Stimulated activated naive CD8-positive, alpha-beta T cell treated with anti-CD3 and anti-CD28 coated beads, Interleukin-15, Interleukin-2, amounts not matched to agents 100 U/mL and 50 U/mL, for 24 hours (primary cell): ENCODE measurements around the gene BCAP31.
A peak's percentile ranks its signal among the peaks of the same experiment; 100 is the strongest.
"Not testable (repeated sequence)": the region's sequence is repeated elsewhere in the genome, so short reads cannot be mapped to it uniquely, and the experiment has no call there.

Experiments used
- ATAC-seq: fragments of 150-1000 bp; cut with Tn5 transposase; one replicate; pipeline ENCODE4 v1.10.0; 2021
- DNase-seq: peaks from one replicate; pipeline ENCODE4 v3.0.0; 2021

Gene BCAP31

DNA sequence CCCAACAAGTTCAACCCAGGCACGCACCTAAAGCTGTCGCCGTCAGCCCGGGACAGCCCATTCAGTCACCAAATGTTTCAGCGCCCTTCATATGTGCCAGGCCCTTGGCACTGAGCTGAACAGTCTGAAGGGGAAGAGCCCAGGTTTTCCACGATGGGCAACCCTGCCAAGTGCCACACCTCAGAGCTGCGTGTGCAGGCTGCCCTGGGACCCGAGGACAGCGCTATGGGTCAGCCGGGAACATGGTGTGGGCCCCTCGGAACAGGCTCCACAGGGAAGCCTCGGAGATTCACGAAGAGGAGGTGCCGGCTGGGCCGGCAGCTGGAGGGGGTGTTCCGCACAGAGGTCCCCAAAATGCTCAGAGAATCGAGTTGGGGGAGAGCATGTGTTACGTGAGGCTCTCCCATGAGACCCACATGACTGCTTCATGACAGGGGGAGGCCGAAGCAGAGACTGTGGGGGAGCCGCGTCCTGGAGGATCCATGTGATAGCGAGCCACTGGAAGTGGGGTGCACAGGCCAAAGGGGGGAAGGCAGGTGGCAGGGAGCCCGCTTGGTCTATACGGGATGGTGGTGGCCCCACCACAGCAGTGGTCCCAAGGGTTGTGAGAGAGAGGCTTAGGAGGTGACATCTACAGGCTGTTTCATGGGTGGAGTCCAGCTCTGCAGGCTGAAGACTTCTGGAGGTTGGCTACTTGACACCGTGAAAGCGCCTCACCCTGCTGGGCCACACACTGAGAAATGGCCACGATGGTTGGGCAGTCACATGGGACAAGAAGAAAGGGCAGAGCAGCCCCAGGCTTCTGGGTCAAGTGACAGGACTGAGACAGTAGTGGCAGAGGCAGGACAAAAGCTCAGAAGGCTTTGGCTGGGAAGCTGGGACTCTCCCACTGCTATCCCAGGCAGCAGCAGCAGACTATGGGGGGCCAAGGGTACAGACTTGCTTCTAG lies 14.2 kb downstream of the BCAP31 start:
- ATAC-seq = no peak

GRCh38 chrX:153708415-153708814 lies 15.8 kb downstream of the BCAP31 start:
- ATAC-seq (peak; percentile 74), DNase-seq (peak; percentile 38)

More for the DNA sequence above, 14.2 kb downstream of the BCAP31 start:
- no peak for DNase-seq

DNA sequence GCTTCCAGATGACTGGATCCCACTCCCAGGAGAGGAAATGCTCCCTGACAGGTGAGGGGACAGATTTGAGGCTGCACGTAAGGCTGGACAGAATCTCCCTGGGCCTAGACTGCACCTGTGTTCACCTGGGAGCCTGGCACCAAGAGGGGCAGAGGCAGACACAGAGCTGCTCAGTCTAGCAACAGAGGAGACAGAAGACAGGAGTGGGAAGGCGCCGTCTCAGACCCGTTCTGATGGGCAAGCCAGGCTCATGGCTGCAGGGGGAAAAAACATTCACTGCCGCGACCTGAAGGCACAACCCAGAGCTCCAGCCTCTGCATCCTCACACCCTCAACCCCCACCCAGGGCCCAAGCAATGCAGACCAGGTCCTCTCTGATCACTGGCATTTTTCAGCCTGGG lies 16.8 kb downstream of the BCAP31 start:
- DNase-seq = no peak
- ATAC-seq = no peak

DNA sequence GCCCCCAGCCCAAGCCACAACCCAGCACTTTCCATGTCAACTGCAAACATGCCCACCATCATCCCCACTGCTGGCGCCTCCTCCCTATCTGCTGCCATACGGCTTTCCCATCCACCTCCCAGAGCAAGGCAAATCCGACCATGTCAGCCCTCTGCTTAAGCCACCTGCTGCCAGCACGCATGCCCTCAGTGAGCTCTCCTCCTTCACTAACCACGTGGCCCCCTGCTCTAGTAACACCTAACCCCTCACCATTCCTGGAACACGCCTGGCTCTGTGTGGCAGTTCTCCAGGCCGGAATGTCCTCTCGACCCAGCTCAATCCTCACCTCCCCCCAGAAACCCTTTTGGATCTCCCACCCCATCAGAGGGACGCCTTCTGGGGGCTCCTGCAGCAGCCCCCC lies 17.4 kb downstream of the BCAP31 start:
- ATAC-seq (no peak), DNase-seq (no peak)

GRCh38 chrX:153705403-153706060 lies 18.7 kb downstream of the BCAP31 start:
- not testable (repeated sequence) for ATAC-seq, DNase-seq

GRCh38 chrX:153704631-153705402 lies 19.4 kb downstream of the BCAP31 start:
- not testable (repeated sequence) for DNase-seq, ATAC-seq

DNA sequence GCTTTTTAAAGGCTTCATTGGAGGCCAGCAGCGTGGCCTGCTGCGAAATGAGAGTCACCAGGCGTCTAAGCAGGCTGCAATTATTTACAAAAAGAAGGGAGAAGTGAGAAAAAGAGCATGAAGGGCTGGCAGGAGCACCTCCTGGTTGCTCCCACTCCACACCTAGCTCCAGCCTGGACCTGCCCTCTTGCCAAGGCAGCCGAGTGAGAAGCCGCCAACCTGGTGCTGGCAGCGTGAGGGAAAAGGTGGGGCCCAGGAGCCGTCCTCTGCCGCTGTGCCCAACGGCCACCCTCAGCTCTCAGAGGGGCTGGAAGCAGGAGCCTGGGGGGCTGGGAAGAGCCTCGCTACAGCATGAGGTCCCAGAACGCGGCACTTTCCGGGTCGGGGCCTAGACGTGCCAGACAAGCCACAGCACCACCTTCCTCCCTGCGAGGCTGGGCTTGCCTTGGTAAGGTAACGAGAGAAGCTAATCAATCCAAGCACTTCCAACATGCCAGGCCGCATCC lies 20.1 kb downstream of the BCAP31 start:
- ATAC-seq (no peak), DNase-seq (no peak)

DNA sequence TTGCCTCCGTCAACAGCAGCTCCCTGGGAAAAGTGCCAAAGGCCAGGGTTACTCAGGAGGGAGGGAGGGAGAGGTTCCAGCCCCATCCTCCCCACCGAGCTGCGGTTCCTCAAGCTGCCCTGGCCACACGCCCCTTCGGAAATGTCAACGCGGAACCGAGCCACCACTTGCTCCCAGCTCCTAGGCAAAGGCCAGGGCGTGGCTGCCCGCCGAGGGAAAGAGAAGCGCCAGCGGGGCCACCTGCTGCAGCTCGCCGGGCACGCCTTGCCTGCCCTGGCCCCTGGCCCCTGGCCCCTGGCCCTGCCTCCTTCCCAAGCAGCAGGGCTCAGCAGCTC lies 21.2 kb downstream of the BCAP31 start:
- no peak for ATAC-seq
- no peak for DNase-seq

- DNase-seq = no peak
- no peak for ATAC-seq
These were observed 21.7 kb downstream of the BCAP31 start for GRCh38 chrX:153702336-153703035.

GRCh38 chrX:153701706-153702105 lies 22.5 kb downstream of the BCAP31 start:
- ATAC-seq = no peak

GRCh38 chrX:153700967-153701366 lies 23.2 kb downstream of the BCAP31 start:
- ATAC-seq = no peak
- DNase-seq = no peak

More at GRCh38 chrX:153701706-153702105, 22.5 kb downstream of the BCAP31 start:
- no peak for DNase-seq

DNA sequence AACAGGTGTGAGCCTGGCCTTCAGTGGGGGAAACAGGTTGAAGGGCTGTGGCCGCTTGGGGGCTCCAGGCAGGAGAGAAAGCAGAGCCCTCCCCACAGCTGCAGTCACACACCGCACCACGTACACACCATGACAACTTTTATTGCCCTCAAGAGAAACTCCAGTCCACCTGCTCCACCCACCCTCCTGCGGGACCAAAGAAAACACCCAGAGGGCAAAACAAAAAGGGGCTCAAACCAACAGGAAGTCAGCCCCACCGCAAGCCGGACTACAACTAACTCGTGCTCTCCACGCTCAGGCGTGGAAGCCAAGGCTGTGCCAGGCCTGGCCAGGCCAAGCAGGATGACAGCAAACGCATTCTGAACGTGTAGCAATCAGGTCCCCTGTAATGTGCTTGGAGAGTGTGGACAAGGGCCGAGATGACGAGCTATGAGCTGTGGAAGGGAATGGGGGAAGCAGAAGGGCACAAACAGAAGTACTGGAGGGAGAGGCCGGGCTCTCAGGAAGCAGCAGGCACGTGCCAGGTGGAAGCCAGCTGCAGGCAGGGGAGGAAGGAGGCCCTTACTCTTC lies 23.7 kb downstream of the BCAP31 start:
- DNase-seq (no peak), ATAC-seq (no peak)

- not testable (repeated sequence) for DNase-seq, ATAC-seq
These were observed 24.3 kb downstream of the BCAP31 start for GRCh38 chrX:153699784-153700371.

- not testable (repeated sequence) for DNase-seq, ATAC-seq
These were observed 24.9 kb downstream of the BCAP31 start for GRCh38 chrX:153699210-153699783.

DNA sequence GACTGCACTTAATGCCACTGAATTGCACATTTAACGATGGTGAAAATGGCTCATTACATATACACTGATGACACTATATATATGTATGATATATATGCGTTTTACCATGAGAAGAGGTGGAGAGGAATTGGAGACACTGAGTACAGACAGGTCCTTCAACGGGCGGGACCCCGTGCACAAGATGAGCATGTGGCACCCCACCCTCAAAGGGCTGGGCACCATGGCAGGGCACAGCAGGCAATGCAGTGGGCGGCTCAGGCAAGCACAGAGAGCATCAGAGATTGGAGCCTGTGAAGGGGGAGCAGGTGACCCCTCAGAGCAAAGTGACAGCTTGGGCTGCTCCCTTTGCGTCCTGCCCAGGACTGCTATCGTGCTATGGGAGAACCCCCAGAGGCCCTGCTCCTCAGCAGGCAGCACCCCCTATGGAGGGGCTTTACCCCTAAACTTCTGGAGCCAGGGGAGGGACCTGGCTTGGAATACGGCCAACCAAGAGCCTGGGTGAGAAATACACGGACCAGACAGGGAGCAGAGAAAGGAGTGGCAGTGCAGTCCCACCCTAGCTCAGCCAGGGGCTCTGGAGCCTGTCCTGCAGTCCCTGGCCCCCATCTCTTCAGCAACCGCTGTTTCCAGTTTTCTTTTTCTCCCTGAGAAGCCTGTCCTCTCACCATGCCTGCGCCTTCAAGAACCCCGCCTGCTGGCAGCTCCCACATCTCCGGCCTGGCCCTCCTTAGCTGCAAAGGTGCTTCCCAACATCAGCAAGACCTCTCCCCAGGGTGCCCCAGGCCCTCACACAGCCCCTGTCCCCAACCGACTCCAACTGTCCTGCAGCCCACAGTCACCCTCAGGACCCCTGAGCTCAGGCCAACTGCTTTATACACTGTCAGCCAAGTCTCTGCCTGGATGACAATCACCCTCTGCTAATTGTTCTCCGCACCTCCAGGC lies 26.0 kb downstream of the BCAP31 start:
- ATAC-seq = no peak

DNA sequence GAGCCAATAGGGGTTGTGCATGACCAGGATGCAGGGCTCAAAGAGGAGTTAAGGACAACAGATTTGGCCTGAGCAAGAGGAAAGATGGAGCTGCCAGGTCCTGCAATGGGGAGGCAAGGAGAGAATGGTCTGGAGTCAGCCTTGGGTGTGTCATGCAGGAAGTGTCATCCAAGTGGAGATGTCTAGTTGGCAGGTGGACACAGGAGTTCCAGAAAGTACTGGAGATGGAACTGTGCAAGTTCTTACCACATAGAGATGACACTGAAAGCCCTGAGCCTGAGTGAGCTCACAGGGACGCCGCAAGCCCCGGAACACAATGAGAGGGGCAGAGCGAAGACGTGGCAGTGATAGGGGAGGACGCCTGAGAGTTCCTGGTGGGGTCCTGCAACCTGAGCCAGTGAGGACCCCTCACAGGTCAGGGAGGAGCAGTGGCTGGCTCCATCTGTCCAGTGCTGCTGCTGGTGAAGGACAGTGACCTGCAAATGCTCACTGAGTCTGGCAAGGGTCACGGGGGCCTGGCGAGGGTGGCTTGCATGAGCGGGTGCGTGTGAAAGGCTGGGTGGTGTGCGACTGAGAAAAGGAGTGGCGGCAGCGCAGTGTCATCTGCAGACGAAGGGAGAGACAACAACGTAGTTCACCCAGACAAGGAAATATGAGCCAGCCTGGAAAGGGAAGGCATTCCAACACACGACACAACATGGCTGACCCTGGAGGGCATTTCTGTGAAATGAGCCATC lies 27.0 kb downstream of the BCAP31 start:
- not testable (repeated sequence) for DNase-seq, ATAC-seq

More for the DNA sequence above, 26.0 kb downstream of the BCAP31 start:
- DNase-seq = no peak

- not testable (repeated sequence) for ATAC-seq, DNase-seq
These were observed 27.6 kb downstream of the BCAP31 start for GRCh38 chrX:153696538-153696937.

- ATAC-seq (no peak), DNase-seq (no peak)
These were observed 28.1 kb downstream of the BCAP31 start for GRCh38 chrX:153696100-153696499.
